Bronchial epithelial cell (primary cell): Measurements from ENCODE around the gene RIMBP2. TPM values are rescaled to one million over a fixed set of nuclear protein-coding genes. Genes with fewer than 3 reads are reported as not detected.

Source experiments
- DNase-seq: peaks from one replicate; pipeline ENCODE4 v3.0.0-alpha.2; 2010; ENCODE audit warnings: low read depth
- FAIRE-seq: peaks from 2 replicates; lab custom pipeline; 2011; peaks lifted over from hg19 to GRCh38; lab: Jason Lieb, UNC
- H3K27me3 ChIP-seq: 2 replicates; pipeline ENCODE4 v1.5.1; 2011; ENCODE audit warnings: low read length; ENCODE audit not compliant: control insufficient read depth, insufficient read depth
- H3K36me3 ChIP-seq: 2 replicates; pipeline ENCODE4 v1.5.1; 2011; ENCODE audit warnings: low read length; ENCODE audit not compliant: control insufficient read depth, insufficient read depth
- H3K4me3 ChIP-seq: 2 replicates; pipeline ENCODE4 v1.5.1; 2011; ENCODE audit warnings: mild to moderate bottlenecking, low read depth, low read length, control low read depth
- total RNA-seq: library from RNA; depleted of rRNA; stranded (reverse); fragments of >200 nt; gene quantifications from 2 replicates; pipeline ENCODE4 v1.2.1, GENCODE V29; 2014
- TF ChIP-seq, protein P1 (sequence below): IDR thresholded peaks from 2 replicates; pipeline ENCODE4 v1.5.1; 2011; ENCODE audit warnings: mild to moderate bottlenecking, moderate library complexity, low read length, control low read depth, inconsistent platforms; ENCODE audit not compliant: insufficient read depth, severe bottlenecking

RIMBP2 gene
- total RNA-seq, 1 donor from 2014 or later = not detected

DNA sequence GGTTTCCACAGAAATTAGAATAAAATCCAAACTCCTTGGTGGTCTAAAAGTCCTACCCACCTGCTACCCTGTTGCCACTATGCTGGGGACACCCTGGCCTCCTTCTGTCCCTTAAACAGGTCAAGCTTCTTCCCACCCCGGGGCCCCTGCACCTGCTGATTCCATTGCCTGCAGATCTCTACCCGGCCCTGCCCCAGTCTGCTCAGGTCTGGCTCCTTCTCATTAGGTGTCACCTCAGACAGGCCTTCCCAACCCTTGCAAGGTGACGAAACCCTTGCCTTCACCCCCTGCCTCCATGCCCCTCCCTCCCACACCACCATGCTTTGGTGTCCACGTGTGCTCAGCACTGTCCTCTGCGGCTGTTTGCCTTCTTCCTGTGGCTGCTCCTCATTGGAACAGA lies 207.8 kb downstream of the RIMBP2 start:
- H3K27me3 ChIP-seq = no peaks in the 10 kb centered on the region
- FAIRE-seq (no peak), DNase-seq (no peak)
- no peaks in the 10 kb centered on the region for H3K36me3 ChIP-seq
- TF ChIP-seq, protein P1, sequence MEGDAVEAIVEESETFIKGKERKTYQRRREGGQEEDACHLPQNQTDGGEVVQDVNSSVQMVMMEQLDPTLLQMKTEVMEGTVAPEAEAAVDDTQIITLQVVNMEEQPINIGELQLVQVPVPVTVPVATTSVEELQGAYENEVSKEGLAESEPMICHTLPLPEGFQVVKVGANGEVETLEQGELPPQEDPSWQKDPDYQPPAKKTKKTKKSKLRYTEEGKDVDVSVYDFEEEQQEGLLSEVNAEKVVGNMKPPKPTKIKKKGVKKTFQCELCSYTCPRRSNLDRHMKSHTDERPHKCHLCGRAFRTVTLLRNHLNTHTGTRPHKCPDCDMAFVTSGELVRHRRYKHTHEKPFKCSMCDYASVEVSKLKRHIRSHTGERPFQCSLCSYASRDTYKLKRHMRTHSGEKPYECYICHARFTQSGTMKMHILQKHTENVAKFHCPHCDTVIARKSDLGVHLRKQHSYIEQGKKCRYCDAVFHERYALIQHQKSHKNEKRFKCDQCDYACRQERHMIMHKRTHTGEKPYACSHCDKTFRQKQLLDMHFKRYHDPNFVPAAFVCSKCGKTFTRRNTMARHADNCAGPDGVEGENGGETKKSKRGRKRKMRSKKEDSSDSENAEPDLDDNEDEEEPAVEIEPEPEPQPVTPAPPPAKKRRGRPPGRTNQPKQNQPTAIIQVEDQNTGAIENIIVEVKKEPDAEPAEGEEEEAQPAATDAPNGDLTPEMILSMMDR = no peak
- H3K4me3 ChIP-seq = no peak overlapping the region

DNA sequence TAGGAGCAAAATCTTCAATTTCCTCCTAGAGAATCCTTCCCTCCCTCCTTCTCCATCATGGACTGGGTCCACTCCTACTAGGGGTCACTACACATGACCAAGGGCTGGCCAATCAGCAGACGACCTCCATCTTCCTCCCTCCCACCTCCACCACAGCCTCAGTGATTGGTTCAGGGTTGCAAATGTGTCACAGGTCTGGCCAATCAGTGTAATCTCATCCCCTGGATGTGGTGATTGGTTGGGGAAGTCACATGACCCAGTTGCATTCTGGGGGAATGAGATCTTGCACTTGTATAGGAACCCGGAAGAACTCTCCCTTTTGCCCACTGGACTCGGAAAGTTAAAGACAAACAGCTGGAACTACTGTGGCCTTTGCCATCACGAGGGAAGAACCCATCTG lies 209.3 kb downstream of the RIMBP2 start:
- Histone ChIP-seq H3K4me3 (no peak overlapping the region), H3K36me3 (no peaks in the 10 kb centered on the region), H3K27me3 (no peaks in the 10 kb centered on the region)
- FAIRE-seq (no peak), DNase-seq (no peak)
- TF ChIP-seq, protein P1 = no peak

DNA sequence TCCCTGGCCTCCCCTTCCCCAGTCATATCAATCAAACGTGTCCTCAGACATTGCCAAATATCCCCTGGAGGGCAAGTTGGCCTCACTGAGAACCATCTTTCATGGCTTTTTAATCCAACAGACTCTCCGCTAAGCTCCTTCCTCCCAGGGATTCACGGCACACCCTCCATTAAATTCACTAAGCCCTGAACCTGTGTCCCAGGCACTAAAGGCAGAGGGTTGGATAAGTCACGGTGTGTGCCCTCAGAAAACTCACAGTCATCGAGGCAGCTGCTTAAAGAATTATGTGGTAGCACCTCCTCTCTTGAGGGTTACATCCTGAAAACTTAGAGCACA lies 211.3 kb downstream of the RIMBP2 start:
- FAIRE-seq = no peak
- H3K4me3 ChIP-seq = no peak overlapping the region
- TF ChIP-seq, protein P1 = no peak
- DNase-seq = no peak
- H3K36me3 ChIP-seq = no peaks in the 10 kb centered on the region
- no peaks in the 10 kb centered on the region for H3K27me3 ChIP-seq

DNA sequence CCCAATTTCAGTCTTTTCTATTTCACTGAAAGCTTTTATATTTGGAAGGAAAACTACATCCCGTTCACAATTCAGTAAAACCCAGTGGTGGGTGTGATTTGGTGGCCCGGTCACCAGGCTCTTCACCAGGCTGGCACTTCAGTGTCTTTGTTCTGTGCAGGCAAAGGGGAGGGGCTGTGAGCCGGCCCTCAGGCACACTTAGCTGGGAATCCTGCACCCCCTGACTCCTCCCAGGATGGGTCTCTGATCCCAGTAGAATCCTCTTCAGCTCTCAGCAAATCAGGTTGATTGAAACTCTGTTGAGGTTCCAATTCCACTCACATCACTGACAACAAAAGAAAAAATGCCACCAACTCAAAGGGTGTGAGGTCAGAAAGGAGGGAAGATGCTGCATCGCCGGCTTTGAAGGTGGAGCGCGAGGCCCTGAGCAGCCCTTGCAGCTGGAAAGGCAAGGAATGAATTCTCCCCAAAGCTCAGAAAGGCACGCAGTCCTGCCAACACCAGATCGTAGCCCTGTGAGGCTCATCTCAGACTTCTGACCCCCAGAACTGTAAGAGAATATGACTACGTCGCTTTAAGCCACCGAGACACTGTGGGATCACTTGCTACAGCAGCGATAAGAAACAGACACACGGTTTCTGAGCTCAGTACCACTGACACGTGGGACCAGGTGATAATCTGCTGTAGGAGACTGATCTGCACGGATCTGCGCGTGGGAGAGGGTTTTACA lies 211.8 kb downstream of the RIMBP2 start:
- DNase-seq (no peak), FAIRE-seq (no peak)
- H3K27me3 ChIP-seq = no peaks in the 10 kb centered on the region
- H3K36me3 ChIP-seq = no peaks in the 10 kb centered on the region
- TF ChIP-seq, protein P1 = no peak
- no peak overlapping the region for H3K4me3 ChIP-seq

DNA sequence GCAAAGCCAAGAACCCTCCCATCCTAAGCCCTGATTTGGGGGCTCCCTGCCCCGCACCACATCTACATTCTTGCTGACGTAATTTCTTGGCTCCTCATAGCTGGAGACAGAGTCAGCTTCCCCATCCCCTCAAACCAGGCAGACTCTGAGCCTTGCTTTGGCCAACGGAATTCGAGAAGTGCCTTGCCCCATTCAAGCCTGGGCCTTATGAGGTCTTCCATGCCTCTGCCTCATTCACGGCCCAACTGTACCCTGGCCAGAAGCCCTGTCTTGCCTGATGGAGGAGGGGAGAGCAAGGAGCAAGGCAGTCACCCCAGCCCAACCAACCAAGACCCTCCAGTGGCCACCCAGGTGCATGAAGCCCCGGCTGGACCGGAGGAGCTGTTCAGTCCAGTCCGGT lies 214.3 kb downstream of the RIMBP2 start:
- TF ChIP-seq, protein P1 = no peak
- no peak for FAIRE-seq
- Histone ChIP-seq H3K36me3 (no peaks in the 10 kb centered on the region), H3K4me3 (no peak overlapping the region), H3K27me3 (no peaks in the 10 kb centered on the region)
- no peak for DNase-seq

DNA sequence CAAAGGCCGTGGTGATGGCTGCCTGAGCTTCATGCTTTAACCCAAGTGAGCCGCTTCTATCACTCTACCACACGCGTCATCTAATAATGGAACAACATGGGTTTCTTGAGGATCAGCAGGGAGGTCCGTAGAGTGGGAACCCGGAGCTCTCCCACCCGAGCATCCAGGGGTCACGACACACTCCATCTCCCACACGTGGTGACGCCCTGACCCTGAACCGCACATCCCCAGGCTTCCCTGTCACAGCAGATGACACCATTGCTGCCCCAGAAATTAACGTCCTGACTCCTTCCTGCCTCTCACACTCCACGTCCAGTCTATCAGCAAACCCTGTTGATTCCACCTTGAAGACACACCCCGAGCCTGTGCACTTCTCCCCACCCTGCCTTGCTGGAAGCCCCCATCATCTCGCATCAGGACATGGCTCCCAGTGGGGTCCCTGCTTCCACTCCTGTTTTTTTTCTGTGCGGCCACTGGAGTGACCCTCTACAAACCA lies 215.2 kb downstream of the RIMBP2 start:
- Histone ChIP-seq H3K4me3 (no peak overlapping the region), H3K36me3 (no peaks in the 10 kb centered on the region), H3K27me3 (no peaks in the 10 kb centered on the region)
- FAIRE-seq = no peak
- TF ChIP-seq, protein P1 = no peak
- no peak for DNase-seq
